ENCODE results near the gene JAKMIP1. TPM values are rescaled to one million over a fixed set of nuclear protein-coding genes. Genes with fewer than 3 reads are reported as not detected.

The JAKMIP1 gene
- polyA plus RNA-seq, 1 experiment: not detected

DNA sequence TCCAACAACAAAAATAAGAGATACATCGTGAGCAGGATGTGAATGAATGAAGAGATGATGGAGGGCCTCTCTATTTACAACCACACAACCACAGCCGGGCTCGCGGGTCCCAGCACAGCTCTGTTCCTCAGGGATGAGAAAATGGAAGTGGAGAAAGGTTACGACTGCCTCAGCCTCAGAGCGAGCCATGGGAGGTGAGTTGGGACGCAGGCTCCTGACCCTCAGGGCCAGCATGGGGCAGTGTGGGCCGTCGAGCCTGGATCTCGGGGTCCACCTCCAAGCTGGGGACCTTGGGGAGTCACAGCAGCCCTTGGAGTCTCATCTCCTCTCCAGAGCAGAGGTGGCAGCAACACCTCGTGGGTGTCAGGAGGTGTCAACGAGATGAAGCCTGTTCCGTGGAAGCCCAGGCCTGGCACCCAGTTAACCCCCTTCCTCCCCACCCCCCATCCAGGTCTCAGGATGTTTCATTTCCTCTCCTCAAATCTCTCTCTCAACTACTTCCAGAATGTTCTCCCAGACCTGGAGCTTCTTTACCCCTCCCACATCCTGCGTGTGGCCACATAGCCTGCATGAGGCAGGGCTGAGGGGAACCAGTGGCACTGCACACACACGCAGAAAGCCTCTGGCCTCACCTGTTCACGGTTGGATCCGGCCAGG, 208.1 kb downstream of the JAKMIP1 start:
- Histone ChIP-seq H3K27me3 (ENCODE audit: control insufficient read depth, insufficient read depth, low read length) (peaks cover 3% of the 10 kb centered on the region), H3K27ac (ENCODE audit: low read depth, low read length) (no peak overlapping the region), H3K9me3 (ENCODE audit: control insufficient read depth, insufficient read depth, low read length) (no peaks in the 10 kb centered on the region), H3K4me3 (ENCODE audit: low read depth, low read length) (no peak overlapping the region)
- ChIA-PET POLR2A (interaction anchor here (0.6 kb wide), 1 partner anchor 85 kb away, joined by 6 read pairs; no protein-coding TSS in a partner anchor), CTCF (no interaction called here)
- TF ChIP-seq CTCF (IDR thresholded peaks at IDR 0.05; ENCODE audit: low read depth, low read length): no peak
- DNase-seq (ENCODE audit: low read depth, low spot score): no peak

DNA sequence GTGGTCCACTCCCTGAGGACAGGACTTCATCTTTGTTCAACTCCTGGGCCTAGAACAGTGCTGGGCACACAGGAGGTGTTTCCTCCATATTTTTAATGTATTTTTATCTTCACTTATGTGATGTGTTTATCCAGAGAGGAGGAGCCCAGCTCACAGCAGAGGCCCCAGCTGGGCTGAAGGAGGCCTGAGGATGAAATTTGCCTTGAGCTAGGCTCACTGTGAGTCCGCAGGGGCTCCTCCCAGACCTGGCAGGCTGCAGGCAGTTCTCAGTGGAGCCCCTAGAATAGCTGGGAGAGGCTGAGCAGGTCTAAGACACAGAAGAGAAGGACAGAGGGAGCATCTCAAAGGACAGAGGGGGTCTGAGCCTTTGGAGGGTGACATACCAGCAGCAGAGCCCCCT, 208.9 kb downstream of the JAKMIP1 start:
- no peak overlapping the region for H3K4me3 ChIP-seq (ENCODE audit: low read depth, low read length)
- no peaks in the 10 kb centered on the region for H3K9me3 ChIP-seq (ENCODE audit: control insufficient read depth, insufficient read depth, low read length)
- H3K27me3 ChIP-seq (ENCODE audit: control insufficient read depth, insufficient read depth, low read length): peaks cover under 1% of the 10 kb centered on the region
- POLR2A ChIA-PET: no interaction called here
- no peak for DNase-seq (ENCODE audit: low read depth, low spot score)
- no peak overlapping the region for H3K27ac ChIP-seq (ENCODE audit: low read depth, low read length)
- CTCF ChIA-PET: no interaction called here
- no peak for TF ChIP-seq CTCF (IDR thresholded peaks at IDR 0.05; ENCODE audit: low read depth, low read length)

- DNase-seq (ENCODE audit: low read depth, low spot score): no peak
- Histone ChIP-seq H3K27me3 (ENCODE audit: control insufficient read depth, insufficient read depth, low read length) (no peaks in the 10 kb centered on the region), H3K27ac (ENCODE audit: low read depth, low read length) (no peak overlapping the region), H3K4me3 (ENCODE audit: low read depth, low read length) (no peak overlapping the region), H3K9me3 (ENCODE audit: control insufficient read depth, insufficient read depth, low read length) (no peaks in the 10 kb centered on the region)
- ChIA-PET CTCF (interaction anchor here (2.0 kb wide), 1 partner anchor 7 kb away, joined by 15 read pairs; no protein-coding TSS in a partner anchor), POLR2A (no interaction called here)
- no peak for TF ChIP-seq CTCF (IDR thresholded peaks at IDR 0.05; ENCODE audit: low read depth, low read length)
Measured at GRCh38 chr4:5990446-5991160, 209.7 kb downstream of the JAKMIP1 start.

DNA sequence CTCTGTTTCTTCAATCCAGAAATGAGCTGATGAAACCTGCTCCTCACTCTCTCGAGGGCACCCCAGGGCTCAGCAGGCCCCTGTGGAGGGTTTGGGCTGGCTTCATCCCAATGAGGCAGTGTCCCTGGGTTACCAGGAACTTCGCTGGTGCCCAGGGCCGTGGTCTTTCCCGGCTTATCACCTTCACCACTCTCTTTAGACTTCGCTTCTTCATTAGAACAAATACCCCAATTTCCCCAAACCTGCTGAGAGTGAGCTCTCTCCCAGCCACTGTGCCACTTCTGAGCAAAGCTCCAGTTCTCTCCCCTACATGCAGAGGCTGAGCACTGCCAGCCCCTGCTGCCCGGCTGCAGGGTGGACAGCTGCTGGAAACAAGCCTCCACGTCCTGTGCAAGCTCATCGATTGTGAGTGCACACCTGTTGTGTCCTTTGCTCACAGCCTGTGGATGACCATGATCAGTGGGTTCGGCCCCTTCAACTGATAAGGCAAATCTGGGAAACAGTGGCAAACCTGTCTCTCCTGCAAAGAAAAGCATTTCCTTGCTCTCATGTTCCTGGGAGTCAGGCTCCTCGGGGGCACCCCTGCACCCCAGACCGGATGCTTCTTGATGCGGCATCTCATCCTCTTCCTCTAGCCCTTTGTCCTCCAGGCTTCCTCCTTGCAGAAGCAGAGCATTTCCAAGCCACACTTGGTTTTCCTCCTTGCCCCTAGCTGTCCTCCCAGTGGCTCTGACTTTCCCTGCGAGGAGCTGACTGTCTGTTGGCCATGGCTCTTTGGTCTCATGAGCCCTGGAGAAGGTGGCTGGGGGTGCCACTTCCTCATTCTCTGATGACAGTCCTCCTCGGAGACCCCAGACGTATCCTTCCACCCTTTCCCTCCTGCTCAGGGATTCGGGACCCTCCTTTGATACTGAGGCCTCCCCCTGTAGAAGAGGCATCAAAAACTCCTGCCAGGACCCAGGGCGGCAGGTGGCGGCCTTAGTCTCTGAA, 210.8 kb downstream of the JAKMIP1 start:
- TF ChIP-seq CTCF (IDR thresholded peaks at IDR 0.05; ENCODE audit: low read depth, low read length): no peak
- Histone ChIP-seq H3K4me3 (ENCODE audit: low read depth, low read length) (no peak overlapping the region), H3K27me3 (ENCODE audit: control insufficient read depth, insufficient read depth, low read length) (no peaks in the 10 kb centered on the region), H3K27ac (ENCODE audit: low read depth, low read length) (no peak overlapping the region), H3K9me3 (ENCODE audit: control insufficient read depth, insufficient read depth, low read length) (no peaks in the 10 kb centered on the region)
- no peak for DNase-seq (ENCODE audit: low read depth, low spot score)
- ChIA-PET POLR2A (no interaction called here), CTCF (interaction anchor here (2.0 kb wide), 1 partner anchor 8 kb away, joined by 15 read pairs; no protein-coding TSS in a partner anchor)

Data from AG04450 (cell line).